HUES48 (cell line): ENCODE data around the gene SCP2D1.
"Not testable (repeated sequence)": the region's sequence is repeated elsewhere in the genome, so short reads cannot be mapped to it uniquely, and the experiment has no call there.

Experiments
- H3K27ac ChIP-seq: one replicate; pipeline ENCODE4 v1.7.0; 2013; ENCODE audit warnings: low read depth, low read length, inconsistent platforms
- H3K27me3 ChIP-seq: 2 replicates; pipeline ENCODE4 v1.6.1; 2013; ENCODE audit warnings: mild to moderate bottlenecking, low read length; ENCODE audit not compliant: control insufficient read depth, insufficient read depth
- H3K36me3 ChIP-seq: 2 replicates; pipeline ENCODE4 v1.6.1; 2013; ENCODE audit warnings: low read length; ENCODE audit not compliant: control insufficient read depth, insufficient read depth
- H3K4me1 ChIP-seq: 2 replicates; pipeline ENCODE4 v1.6.1; 2013; ENCODE audit warnings: mild to moderate bottlenecking, low read length; ENCODE audit not compliant: control insufficient read depth, insufficient read depth
- H3K4me3 ChIP-seq: 2 replicates; pipeline ENCODE4 v1.5.1; 2013; ENCODE audit warnings: mild to moderate bottlenecking, low read depth, low read length
- H3K9ac ChIP-seq: 2 replicates; pipeline ENCODE4 v1.6.1; 2013; ENCODE audit warnings: mild to moderate bottlenecking, low read depth, low read length, moderate library complexity
- H3K9me3 ChIP-seq: 2 replicates; pipeline ENCODE4 v1.6.1; 2013; ENCODE audit warnings: low read length; ENCODE audit not compliant: control insufficient read depth, insufficient read depth

Gene SCP2D1

GRCh38 chr20:18813483-18813882 is at the start of gene SCP2D1:
Gene SCP2D1, plus strand, starts transcription at chr20:18813783. Its CDS starts 33 bp downstream, at chr20:18813816.
- Histone ChIP-seq H3K9me3 (no peaks in the 10 kb centered on the region), H3K36me3 (no peaks in the 10 kb centered on the region), H3K4me1 (no peaks in the 10 kb centered on the region), H3K4me3 (no peak within 1 kb of the TSS), H3K9ac (no peak within 1 kb of the TSS), H3K27ac (no peak within 1 kb of the TSS), H3K27me3 (no peaks in the 10 kb centered on the region)

- Histone ChIP-seq H3K9me3 (no peaks in the 10 kb centered on the region), H3K9ac (no peak overlapping the region), H3K36me3 (no peaks in the 10 kb centered on the region), H3K4me1 (no peaks in the 10 kb centered on the region), H3K4me3 (no peak overlapping the region), H3K27me3 (no peaks in the 10 kb centered on the region), H3K27ac (no peak overlapping the region)
Measured at GRCh38 chr20:18767676-18768075, 45.9 kb upstream of the SCP2D1 start.

GRCh38 chr20:18773566-18773965 is 40.0 kb upstream of the SCP2D1 start:
- no peaks in the 10 kb centered on the region for H3K27me3 ChIP-seq
- H3K4me3 ChIP-seq: no peak overlapping the region
- H3K9ac ChIP-seq: no peak overlapping the region
- H3K27ac ChIP-seq: no peak overlapping the region
- H3K9me3 ChIP-seq: no peaks in the 10 kb centered on the region
- H3K36me3 ChIP-seq: no peaks in the 10 kb centered on the region
- no peaks in the 10 kb centered on the region for H3K4me1 ChIP-seq

- H3K36me3 ChIP-seq: no peaks in the 10 kb centered on the region
- H3K4me1 ChIP-seq: no peaks in the 10 kb centered on the region
- no peaks in the 10 kb centered on the region for H3K9me3 ChIP-seq
- H3K27ac ChIP-seq: no peak overlapping the region
- H3K27me3 ChIP-seq: no peaks in the 10 kb centered on the region
- H3K9ac ChIP-seq: no peak overlapping the region
- no peak overlapping the region for H3K4me3 ChIP-seq
Measured at GRCh38 chr20:18774207-18774606, 39.4 kb upstream of the SCP2D1 start.

- H3K4me3 ChIP-seq: no peak overlapping the region
- no peaks in the 10 kb centered on the region for H3K4me1 ChIP-seq
- H3K9me3 ChIP-seq: no peaks in the 10 kb centered on the region
- H3K27me3 ChIP-seq: no peaks in the 10 kb centered on the region
- H3K36me3 ChIP-seq: no peaks in the 10 kb centered on the region
- no peak overlapping the region for H3K27ac ChIP-seq
- H3K9ac ChIP-seq: no peak overlapping the region
Measured at GRCh38 chr20:18775633-18776032, 38.0 kb upstream of the SCP2D1 start.

- no peak overlapping the region for H3K27ac ChIP-seq
- H3K36me3 ChIP-seq: no peaks in the 10 kb centered on the region
- no peaks in the 10 kb centered on the region for H3K4me1 ChIP-seq
- no peak overlapping the region for H3K9ac ChIP-seq
- no peaks in the 10 kb centered on the region for H3K9me3 ChIP-seq
- no peaks in the 10 kb centered on the region for H3K27me3 ChIP-seq
- H3K4me3 ChIP-seq: no peak overlapping the region
Measured at GRCh38 chr20:18778690-18779392, 34.7 kb upstream of the SCP2D1 start.

GRCh38 chr20:18780385-18781130 is 33.0 kb upstream of the SCP2D1 start:
- H3K9me3 ChIP-seq: no peaks in the 10 kb centered on the region
- no peak overlapping the region for H3K27ac ChIP-seq
- no peaks in the 10 kb centered on the region for H3K4me1 ChIP-seq
- no peaks in the 10 kb centered on the region for H3K27me3 ChIP-seq
- no peak overlapping the region for H3K9ac ChIP-seq
- H3K4me3 ChIP-seq: no peak overlapping the region
- H3K36me3 ChIP-seq: no peaks in the 10 kb centered on the region

GRCh38 chr20:18781509-18781908 is 32.1 kb upstream of the SCP2D1 start:
- Histone ChIP-seq H3K9ac (no peak overlapping the region), H3K9me3 (no peaks in the 10 kb centered on the region), H3K4me1 (no peaks in the 10 kb centered on the region), H3K27me3 (no peaks in the 10 kb centered on the region), H3K4me3 (no peak overlapping the region), H3K27ac (no peak overlapping the region), H3K36me3 (no peaks in the 10 kb centered on the region)

GRCh38 chr20:18783385-18783959 is 30.1 kb upstream of the SCP2D1 start:
- Histone ChIP-seq H3K36me3 (no peaks in the 10 kb centered on the region), H3K4me1 (no peaks in the 10 kb centered on the region), H3K27ac (no peak overlapping the region), H3K9ac (no peak overlapping the region), H3K27me3 (no peaks in the 10 kb centered on the region), H3K9me3 (peaks cover 5% of the 10 kb centered on the region; the same call in 1 of the 2 replicates), H3K4me3 (no peak overlapping the region)

GRCh38 chr20:18787046-18787445 is 26.5 kb upstream of the SCP2D1 start:
- H3K27ac ChIP-seq, H3K36me3 ChIP-seq, H3K9me3 ChIP-seq, H3K9ac ChIP-seq, H3K4me3 ChIP-seq, H3K4me1 ChIP-seq: not testable (repeated sequence)
- peaks cover 18% of the 10 kb centered on the region for H3K27me3 ChIP-seq

- Histone ChIP-seq H3K9me3 (peaks cover 8% of the 10 kb centered on the region; the same call in 1 of the 2 replicates), H3K4me1 (no peaks in the 10 kb centered on the region), H3K27ac (no peak overlapping the region), H3K4me3 (no peak overlapping the region), H3K27me3 (peaks cover 18% of the 10 kb centered on the region), H3K36me3 (no peaks in the 10 kb centered on the region), H3K9ac (no peak overlapping the region)
Measured at GRCh38 chr20:18788021-18788420, 25.6 kb upstream of the SCP2D1 start.
